Muscle layer of duodenum (tissue), 2 donors: Measurements from ENCODE around the gene NFATC2.
"Not testable (repeated sequence)": the region's sequence is repeated elsewhere in the genome, so short reads cannot be mapped to it uniquely, and the experiment has no call there.

Experiments used
- H3K27ac ChIP-seq: one replicate; pipeline ENCODE4 v1.7.0; 2013; ENCODE audit warnings: mild to moderate bottlenecking, low read length
- H3K27me3 ChIP-seq: one replicate; pipeline ENCODE4 v1.7.0; 2013; ENCODE audit warnings: low read depth, mild to moderate bottlenecking, control low read depth, low read length
- H3K36me3 ChIP-seq, 2 donors: one replicate each; pipeline ENCODE4 v1.7.0; 2013; ENCODE audit warnings: low read length in 2 of 2, control low read depth in 1 of 2, mild to moderate bottlenecking in 1 of 2; ENCODE audit not compliant: insufficient read depth in 2 of 2, control insufficient read depth in 1 of 2
- H3K4me1 ChIP-seq, 2 donors: one replicate each; pipeline ENCODE4 v1.7.0; 2013; ENCODE audit warnings: low read length in 2 of 2, mild to moderate bottlenecking in 2 of 2, control low read depth in 1 of 2, moderate library complexity in 1 of 2; ENCODE audit not compliant: insufficient read depth in 2 of 2, control insufficient read depth in 1 of 2
- H3K4me3 ChIP-seq, 2 donors: one replicate each; pipeline ENCODE4 v1.7.0; 2013; ENCODE audit warnings: low read length in 2 of 2, low read depth in 1 of 2, mild to moderate bottlenecking in 1 of 2
- H3K9me3 ChIP-seq, 2 donors: one replicate each; pipeline ENCODE4 v1.7.0; 2013; ENCODE audit warnings: low read length in 2 of 2, control low read depth in 1 of 2, mild to moderate bottlenecking in 1 of 2; ENCODE audit not compliant: control insufficient read depth in 1 of 2
- donor health status: healthy.

Gene NFATC2

DNA sequence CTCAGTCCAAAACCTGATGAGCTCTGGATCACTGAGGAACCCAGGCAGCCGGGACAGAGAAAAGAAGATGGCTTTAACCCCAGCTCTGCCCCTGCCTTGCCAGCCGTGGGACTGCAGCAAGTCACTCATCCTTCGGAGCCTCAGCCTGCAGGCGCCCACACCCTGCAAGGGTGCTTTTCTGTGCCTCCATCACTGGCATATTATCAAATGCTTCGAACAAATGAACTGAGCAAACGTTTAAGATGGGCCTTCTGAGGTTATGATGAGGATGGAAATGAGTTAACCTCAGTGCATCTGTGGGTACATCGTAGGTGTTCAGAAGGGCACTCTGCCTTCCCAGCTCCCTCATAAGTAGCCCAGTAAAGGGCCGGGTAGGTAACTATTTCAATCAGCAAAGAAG is 79.0 kb downstream of the NFATC2 start:
- H3K9me3 ChIP-seq, result no peaks in the 10 kb centered on the region
- H3K27me3 ChIP-seq, result no peaks in the 10 kb centered on the region
- no peak overlapping the region for H3K27ac ChIP-seq
- no peak overlapping the region for H3K4me3 ChIP-seq
- peaks cover 0 to 6% of the 10 kb centered on the region in 2 donors for H3K36me3 ChIP-seq
- peaks cover 0 to 20% of the 10 kb centered on the region in 2 donors for H3K4me1 ChIP-seq

DNA sequence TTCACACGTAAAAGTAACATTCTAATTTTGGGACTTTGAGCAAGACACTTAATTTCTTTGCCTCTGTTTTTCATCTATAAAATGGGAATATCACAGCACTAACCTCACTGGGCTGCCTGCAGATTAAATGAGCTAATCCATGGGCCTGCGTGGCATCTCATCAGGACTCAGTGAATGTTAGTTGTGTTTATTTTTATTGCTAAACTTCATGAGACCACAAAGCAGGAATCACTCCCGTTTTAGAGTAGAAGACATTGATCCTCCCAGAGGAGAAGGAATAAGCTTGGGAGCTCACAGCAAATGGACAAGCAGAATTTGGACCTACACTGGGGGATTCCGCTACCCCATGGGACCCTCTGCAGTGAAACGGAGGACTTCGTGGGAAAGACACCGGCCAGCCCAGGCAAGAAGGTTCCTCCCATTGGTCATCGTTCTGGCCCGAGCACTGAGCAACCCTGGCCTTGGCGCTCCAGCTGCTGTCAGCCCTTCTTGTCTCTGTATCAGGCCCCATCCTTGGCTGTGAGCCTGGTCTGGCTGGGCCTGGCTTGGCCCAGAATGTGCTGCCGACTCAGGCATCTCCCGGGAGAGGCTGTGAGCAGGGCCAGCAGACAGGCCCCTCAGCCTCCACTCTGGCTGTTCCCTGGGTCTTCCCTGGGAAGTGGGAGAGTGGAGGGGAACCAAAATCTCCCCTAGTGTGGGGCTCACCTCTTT is 79.8 kb downstream of the NFATC2 start:
- H3K27ac ChIP-seq, result no peak overlapping the region
- peaks cover 0 to 6% of the 10 kb centered on the region in 2 donors for H3K36me3 ChIP-seq

DNA sequence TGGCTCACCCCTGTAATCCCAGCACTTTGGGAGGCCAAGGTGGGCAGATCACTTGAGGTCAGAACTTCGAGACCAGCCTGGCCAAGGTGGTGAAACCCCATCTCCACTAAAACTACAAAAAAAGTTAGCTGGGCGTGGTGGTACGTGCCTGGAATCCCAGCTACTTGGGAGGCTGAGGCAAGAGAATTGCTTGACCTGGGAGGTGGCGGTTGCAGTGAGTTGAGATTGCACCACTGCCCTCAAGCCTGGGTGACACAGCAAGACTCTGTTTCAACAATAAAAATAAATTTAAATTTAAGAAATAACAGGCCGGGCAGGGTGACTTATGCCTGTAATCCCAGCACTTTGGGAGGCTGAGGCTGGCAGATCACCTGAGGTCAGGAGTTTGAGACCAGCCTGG is 80.7 kb downstream of the NFATC2 start:
- H3K27ac ChIP-seq, H3K36me3 ChIP-seq, H3K9me3 ChIP-seq, H3K27me3 ChIP-seq, H3K4me3 ChIP-seq: not testable (repeated sequence)
- H3K4me1 ChIP-seq, result peaks cover 0 to 25% of the 10 kb centered on the region in 2 donors

More for the DNA sequence above, 79.8 kb downstream of the NFATC2 start:
- Histone ChIP-seq H3K9me3 (no peaks in the 10 kb centered on the region), H3K4me3 (no peak overlapping the region), H3K27me3 (no peaks in the 10 kb centered on the region), H3K4me1 (peaks cover 0 to 17% of the 10 kb centered on the region in 2 donors)

DNA sequence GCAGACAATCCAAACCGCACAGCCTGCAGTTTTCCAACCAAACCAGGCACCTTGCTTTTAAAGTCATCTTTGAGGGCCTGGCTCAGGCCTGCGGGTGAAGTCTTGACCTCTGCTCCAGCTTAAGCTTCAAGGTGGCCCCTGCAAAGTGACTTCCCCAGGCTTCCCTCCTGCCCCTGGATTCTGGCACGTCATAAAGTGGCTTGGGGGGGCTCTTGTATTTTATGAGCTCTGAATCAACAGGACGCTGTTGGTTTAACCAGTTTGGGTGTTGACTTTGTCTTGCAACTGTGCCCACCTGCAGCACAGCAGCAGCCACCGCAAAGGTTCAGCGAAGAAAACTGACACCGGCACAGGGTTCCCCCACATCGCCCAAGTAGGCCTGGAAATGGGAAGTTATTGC is 81.2 kb downstream of the NFATC2 start:
- Histone ChIP-seq H3K36me3 (peaks cover 0 to 6% of the 10 kb centered on the region in 2 donors), H3K4me1 (peaks cover under 1 to 30% of the 10 kb centered on the region in 2 donors), H3K27me3 (no peaks in the 10 kb centered on the region), H3K9me3 (no peaks in the 10 kb centered on the region), H3K4me3 (no peak overlapping the region), H3K27ac (no peak overlapping the region)

DNA sequence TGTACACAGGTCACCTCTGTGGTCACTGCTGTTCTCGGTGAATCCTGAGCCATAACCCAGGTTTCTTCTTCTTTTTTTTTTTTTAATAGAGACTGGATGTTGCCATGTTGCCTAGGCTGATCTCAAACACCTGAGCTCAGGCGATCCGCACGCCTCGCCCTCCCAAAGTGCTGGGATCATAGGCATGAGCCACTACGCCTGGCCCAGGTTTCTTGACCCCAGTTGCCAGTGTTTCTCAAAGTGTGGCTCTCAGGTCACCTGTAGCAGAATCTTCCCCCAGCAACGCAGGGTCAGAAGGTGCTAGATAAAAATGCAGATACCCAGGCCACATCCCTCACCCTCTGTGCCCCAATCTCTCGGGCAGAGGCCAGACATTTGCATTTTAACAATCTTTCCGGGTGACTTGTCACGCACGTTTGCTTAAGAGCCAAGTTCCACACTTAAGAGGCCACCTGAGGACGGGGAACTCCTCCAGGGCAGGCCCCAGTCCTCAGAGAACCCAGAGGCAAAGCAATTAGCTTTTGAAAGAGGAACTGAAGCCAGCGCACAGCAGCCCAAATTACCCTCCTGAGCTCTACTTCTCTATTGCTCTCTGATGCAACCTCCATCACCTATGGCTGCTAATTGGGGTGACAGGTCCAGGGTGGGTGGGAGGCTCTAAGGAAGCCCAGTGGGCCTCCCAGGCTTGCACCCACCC is 81.8 kb downstream of the NFATC2 start:
- Histone ChIP-seq H3K4me1 (peaks cover 3 to 34% of the 10 kb centered on the region in 2 donors), H3K4me3 (no peak overlapping the region), H3K36me3 (peaks cover 0 to 6% of the 10 kb centered on the region in 2 donors), H3K27me3 (no peaks in the 10 kb centered on the region), H3K27ac (no peak overlapping the region), H3K9me3 (no peaks in the 10 kb centered on the region)

DNA sequence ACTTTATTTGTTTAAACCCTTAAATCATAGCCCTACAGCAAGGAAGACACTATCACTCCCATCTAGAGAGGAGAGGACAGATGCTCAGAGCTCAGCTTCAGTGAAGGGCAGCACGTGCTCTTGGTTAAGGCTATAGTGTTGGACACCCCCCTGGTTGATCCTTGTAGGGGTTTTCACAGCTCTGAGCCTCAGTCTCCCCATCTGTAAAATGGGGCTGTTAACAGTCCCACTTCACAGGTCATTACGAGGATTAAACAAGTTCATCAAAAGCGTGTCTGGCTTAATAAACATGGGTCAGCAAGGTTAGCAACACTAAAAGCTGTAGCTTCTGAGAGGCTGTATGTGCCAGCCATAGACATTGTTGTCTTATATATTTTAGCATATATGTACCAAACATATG is 82.4 kb downstream of the NFATC2 start:
- Histone ChIP-seq H3K36me3 (peaks cover 0 to 6% of the 10 kb centered on the region in 2 donors), H3K9me3 (no peaks in the 10 kb centered on the region), H3K27ac (no peak overlapping the region), H3K4me3 (no peak overlapping the region), H3K27me3 (no peaks in the 10 kb centered on the region), H3K4me1 (peaks cover 3 to 34% of the 10 kb centered on the region in 2 donors)

DNA sequence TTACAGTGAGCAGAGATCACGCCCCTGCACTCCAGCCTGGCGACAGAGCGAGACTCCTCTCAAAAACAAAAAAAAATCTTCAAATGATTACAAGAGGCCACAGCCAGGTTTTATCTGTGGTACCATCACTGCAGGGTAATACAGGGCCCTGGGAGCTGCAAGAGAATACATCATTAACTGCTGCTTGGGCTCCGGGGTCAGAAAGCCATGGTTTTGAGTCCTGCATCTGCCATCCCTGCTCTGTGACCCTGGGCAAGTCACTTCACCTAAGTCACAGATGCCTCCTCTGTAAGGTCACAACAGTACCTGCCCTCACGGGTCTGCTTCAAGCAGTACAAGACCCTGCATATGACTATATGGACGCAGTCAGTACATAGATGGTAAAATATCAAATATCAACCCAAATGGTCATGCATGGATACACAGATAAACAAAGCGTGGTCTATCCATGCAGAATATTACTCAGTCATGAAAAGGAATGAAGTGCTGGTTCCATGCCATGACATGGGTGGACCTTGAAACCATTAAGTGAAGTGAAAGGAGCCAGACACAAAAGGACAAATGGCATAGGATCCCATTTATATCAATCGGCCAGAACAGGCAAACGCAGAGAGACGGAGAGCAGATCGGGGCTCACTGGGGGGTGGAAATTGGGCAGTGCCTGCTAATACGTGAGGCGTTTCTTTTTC is 83.6 kb downstream of the NFATC2 start:
- no peaks in the 10 kb centered on the region for H3K27me3 ChIP-seq
- no peaks in the 10 kb centered on the region for H3K9me3 ChIP-seq
- H3K36me3 ChIP-seq, result peaks cover 0 to 6% of the 10 kb centered on the region in 2 donors
- H3K4me3 ChIP-seq, result no peak overlapping the region
- H3K27ac ChIP-seq, result no peak overlapping the region
- peaks cover 3 to 33% of the 10 kb centered on the region in 2 donors for H3K4me1 ChIP-seq

DNA sequence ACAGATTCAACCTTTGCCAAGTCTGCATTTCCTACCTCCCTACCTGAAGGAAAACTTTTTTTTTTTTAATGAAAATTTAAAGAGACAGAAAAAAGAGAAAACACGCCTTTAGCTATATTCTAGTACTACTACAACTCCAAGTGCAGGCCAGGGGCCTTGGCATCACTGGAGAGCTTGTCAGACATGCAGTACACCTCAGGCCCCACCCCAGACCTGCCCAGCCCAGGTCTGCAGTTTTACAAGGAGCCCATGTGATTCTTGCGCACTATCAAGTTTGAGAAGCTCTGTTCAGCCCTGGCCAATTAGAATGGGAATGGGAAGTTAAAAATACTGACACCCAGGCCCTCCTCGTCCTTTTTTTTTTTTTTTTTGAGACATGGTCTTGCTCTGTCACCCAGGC is 85.0 kb downstream of the NFATC2 start:
- H3K27me3 ChIP-seq, result no peaks in the 10 kb centered on the region
- no peak overlapping the region for H3K4me3 ChIP-seq
- peaks cover 3 to 20% of the 10 kb centered on the region in 2 donors for H3K4me1 ChIP-seq
- H3K9me3 ChIP-seq, result no peaks in the 10 kb centered on the region
- peaks cover 11 to 13% of the 10 kb centered on the region in 2 donors for H3K36me3 ChIP-seq
- H3K27ac ChIP-seq, result no peak overlapping the region

DNA sequence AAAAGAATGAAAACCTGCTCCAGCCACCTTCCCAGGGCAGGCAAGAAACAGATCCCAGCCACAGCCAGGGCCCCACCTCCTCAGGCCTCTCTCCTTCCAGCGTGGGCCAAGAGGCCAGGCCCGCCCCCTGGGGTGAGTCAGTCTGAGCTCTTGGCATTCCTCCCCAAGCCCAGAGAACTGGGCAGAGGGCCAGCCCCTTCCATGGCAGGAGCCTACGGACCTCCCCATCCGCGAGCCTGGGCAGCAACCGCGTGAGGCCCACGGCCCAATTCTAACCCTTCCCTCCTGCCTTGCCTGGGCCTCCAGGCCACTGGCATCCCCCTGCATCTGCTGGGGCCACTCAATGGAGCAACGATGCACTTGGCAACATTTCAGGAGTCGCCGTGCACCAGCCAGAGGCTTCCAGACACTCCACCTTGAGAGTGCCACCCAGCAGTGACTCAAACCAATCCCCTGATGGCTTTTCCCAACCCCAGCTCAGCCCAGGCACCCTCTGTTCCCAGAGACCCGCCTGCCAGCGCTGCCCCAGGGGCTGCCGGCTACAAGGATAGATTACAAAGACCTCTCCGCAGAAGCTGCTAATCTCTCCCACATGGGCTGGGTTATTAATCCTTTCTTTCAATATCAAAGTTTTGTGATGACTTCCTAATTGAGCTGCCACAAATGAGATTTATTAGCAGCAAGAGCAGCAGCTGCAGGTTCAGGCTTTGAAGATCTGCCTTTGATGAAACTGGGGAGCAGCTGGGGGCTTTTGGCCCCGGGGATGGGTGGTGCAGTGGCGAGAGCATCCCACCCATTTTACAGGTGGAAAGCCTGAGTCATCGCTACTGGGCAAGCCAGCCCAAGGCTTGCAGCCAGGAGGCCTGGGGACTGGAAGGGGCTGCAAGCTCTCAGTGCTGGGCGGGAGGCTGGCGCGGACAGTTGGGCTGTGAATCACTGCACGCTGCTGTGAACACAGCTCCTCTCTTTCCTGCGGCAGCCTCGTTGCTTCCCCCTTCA is 85.7 kb downstream of the NFATC2 start:
- Histone ChIP-seq H3K27ac (peak overlapping the region; percentile 69), H3K4me3 (peak overlapping the region; percentile 25 to 45)

DNA sequence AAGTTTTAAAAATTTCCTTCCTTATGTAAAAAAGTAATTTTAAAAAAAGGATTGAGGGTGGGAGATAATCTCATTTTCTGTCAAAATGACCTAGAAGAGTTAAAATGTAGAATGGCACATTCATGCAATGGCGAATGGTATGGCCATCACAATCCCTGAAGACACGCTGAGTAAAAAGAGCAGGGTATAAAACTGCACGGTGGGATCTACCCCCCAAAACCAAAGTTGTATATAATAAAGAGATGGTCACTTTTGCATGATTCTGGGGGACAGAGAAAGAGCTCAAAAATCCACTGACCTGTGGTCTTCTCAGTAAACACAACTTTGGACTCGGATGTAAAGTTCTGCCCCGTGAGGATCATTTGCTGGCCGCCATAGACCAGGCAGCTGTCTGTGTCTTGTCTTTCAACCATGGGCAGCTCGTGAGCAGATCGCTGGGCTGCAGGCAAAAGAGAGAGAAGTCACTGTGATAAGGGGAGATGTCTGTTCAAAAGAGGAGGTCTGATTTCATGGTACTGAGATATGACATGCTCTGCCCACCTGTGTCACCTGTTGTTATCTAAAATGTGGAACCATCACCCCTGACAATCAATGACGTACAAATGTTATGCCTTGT is 88.2 kb downstream of the NFATC2 start:
- Histone ChIP-seq H3K27me3 (no peaks in the 10 kb centered on the region), H3K27ac (no peak overlapping the region), H3K36me3 (peaks cover 9 to 14% of the 10 kb centered on the region in 2 donors), H3K4me1 (peaks cover 3 to 32% of the 10 kb centered on the region in 2 donors), H3K9me3 (no peaks in the 10 kb centered on the region), H3K4me3 (no peak overlapping the region)

More for the DNA sequence above, 85.7 kb downstream of the NFATC2 start:
- Histone ChIP-seq H3K4me1 (peaks cover 3 to 18% of the 10 kb centered on the region in 2 donors), H3K36me3 (peaks cover 14 to 15% of the 10 kb centered on the region in 2 donors), H3K27me3 (no peaks in the 10 kb centered on the region), H3K9me3 (no peaks in the 10 kb centered on the region)
